Hepatocyte (in vitro differentiated cells): Measurements from ENCODE around the gene RUNDC3A.

Experiments
- EZH2 ChIP-seq: fragments of 200-600 bp; sonication (generic); IDR thresholded peaks from 2 replicates; pipeline ENCODE4 v1.6.1; 2016; ENCODE audit warnings: antibody characterized with exemption, mild to moderate bottlenecking, borderline replicate concordance
- TF ChIP-seq, protein P1 (sequence below): fragments of 200-600 bp; sonication (generic); IDR thresholded peaks from 2 replicates; pipeline ENCODE4 v1.5.1; 2016; ENCODE audit warnings: antibody characterized with exemption, mild to moderate bottlenecking; ENCODE audit not compliant: poor library complexity

- TF ChIP-seq, protein P1, sequence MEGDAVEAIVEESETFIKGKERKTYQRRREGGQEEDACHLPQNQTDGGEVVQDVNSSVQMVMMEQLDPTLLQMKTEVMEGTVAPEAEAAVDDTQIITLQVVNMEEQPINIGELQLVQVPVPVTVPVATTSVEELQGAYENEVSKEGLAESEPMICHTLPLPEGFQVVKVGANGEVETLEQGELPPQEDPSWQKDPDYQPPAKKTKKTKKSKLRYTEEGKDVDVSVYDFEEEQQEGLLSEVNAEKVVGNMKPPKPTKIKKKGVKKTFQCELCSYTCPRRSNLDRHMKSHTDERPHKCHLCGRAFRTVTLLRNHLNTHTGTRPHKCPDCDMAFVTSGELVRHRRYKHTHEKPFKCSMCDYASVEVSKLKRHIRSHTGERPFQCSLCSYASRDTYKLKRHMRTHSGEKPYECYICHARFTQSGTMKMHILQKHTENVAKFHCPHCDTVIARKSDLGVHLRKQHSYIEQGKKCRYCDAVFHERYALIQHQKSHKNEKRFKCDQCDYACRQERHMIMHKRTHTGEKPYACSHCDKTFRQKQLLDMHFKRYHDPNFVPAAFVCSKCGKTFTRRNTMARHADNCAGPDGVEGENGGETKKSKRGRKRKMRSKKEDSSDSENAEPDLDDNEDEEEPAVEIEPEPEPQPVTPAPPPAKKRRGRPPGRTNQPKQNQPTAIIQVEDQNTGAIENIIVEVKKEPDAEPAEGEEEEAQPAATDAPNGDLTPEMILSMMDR, result no peak
- TF ChIP-seq EZH2, result no peak
Measured at GRCh38 chr17:44361292-44362260, 53.2 kb downstream of the RUNDC3A start.
